ENCODE results near the gene PRELP.

The PRELP gene

DNA sequence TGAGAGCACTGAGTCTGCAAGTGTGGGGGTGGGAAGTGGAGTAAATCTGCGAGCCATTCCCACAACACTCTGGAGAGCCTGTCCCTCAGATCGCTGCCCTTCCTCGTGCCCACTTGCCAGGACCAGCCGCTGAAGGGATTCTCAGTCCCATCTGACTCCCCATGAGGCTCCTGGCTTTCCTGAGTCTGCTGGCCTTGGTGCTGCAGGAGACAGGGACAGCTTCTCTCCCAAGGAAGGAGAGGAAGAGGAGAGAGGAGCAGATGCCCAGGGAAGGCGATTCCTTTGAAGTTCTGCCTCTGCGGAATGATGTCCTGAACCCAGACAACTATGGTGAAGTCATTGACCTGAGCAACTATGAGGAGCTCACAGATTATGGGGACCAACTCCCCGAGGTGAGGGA is 20.2 kb downstream of the PRELP start:
- no peak for FAIRE-seq
- no peak for DNase-seq (ENCODE audit: insufficient read length, low spot score)
- TF ChIP-seq, protein P1, sequence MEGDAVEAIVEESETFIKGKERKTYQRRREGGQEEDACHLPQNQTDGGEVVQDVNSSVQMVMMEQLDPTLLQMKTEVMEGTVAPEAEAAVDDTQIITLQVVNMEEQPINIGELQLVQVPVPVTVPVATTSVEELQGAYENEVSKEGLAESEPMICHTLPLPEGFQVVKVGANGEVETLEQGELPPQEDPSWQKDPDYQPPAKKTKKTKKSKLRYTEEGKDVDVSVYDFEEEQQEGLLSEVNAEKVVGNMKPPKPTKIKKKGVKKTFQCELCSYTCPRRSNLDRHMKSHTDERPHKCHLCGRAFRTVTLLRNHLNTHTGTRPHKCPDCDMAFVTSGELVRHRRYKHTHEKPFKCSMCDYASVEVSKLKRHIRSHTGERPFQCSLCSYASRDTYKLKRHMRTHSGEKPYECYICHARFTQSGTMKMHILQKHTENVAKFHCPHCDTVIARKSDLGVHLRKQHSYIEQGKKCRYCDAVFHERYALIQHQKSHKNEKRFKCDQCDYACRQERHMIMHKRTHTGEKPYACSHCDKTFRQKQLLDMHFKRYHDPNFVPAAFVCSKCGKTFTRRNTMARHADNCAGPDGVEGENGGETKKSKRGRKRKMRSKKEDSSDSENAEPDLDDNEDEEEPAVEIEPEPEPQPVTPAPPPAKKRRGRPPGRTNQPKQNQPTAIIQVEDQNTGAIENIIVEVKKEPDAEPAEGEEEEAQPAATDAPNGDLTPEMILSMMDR (IDR thresholded peaks at IDR 0.05; ENCODE audit: insufficient read depth, missing control alignments): no peak

DNA sequence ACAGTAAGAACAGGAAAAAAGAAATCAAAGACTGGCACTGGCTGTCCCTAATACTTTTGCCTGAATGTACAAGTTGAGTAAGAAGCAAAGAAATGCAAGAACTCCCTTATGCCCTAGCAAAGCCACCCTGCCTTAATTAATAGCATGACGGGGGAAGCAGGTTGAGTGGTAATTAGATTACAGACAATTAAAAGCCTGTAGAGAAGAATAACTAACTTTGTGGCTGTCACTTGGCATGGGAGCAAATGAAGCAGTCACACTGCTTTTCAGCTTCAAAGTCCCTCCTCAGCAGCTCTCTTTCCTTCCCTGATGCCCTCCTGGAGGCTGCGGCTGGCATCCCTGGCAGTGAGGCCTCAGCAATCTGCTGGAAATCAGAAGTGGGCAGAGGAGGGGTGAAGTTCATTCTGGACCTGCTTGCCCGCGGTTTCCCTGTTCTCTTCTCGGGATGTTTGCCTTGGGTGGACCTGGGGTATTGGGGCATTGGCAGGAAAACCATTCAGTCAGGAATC is 21.7 kb downstream of the PRELP start:
- TF ChIP-seq, protein P1 (IDR thresholded peaks at IDR 0.05; ENCODE audit: insufficient read depth, missing control alignments): no peak
- no peak for DNase-seq (ENCODE audit: insufficient read length, low spot score)
- no peak for FAIRE-seq

DNA sequence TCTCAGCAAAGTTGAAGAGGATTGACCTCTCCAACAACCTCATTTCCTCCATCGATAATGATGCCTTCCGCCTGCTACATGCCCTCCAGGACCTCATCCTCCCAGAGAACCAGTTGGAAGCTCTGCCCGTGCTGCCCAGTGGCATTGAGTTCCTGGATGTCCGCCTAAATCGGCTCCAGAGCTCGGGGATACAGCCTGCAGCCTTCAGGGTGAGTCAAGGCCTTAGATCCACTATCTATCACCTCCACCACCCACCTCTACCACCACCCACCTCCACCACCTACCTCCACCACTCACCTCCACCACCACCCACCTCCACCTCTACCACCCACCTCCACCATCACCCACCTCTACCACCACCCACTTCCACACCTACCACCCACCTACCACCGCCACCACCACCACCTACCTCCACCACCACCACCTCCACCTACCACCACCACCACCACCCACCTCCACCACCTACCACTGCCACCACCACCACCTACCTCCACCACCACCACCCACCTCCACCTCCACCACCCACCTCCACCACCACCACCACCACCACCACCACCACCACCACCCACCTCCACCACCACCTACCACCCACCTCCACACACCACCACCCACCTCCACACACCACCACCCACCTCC is 24.2 kb downstream of the PRELP start:
- TF ChIP-seq, protein P1 (IDR thresholded peaks at IDR 0.05; ENCODE audit: insufficient read depth, missing control alignments): no peak
- DNase-seq (ENCODE audit: insufficient read length, low spot score) (no peak), FAIRE-seq (no peak)

DNA sequence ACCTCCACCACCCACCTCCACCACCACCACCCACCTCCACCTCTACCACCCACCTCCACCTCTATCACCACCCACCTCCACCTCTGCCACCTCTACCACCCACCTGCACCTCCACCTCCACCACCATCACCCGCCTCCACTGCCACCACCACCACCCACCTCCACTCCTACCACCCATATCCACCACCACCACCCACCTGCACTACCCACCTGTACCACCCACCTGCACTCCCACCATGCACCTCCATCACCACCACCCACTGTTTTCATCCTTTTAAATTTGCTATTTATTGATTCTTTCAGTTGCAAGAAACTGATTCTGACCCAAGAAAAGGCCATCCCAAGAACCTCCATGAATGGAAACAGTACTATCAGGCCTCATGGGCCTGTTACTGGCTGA is 24.7 kb downstream of the PRELP start:
- DNase-seq (ENCODE audit: insufficient read length, low spot score) (no peak), FAIRE-seq (no peak)
- TF ChIP-seq, protein P1 (IDR thresholded peaks at IDR 0.05; ENCODE audit: insufficient read depth, missing control alignments): no peak

DNA sequence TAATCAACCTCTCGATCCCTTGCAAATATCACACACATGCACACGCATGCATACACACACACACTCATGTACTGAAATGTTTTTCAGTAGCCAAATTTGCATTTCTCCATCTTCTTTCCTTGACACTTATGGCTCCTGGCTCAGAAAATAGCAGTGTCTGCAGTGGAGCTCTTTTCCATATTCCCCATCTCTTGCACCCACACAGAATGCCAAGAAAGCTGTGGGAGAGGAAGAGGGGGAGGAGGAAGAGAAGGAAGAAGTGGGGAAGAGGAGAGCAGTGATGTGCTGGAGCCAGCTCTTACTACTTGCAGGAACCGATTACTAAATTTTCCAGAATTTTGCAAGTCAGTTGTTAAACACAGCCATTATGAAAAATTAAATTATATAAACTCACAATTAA is 28.2 kb downstream of the PRELP start:
- TF ChIP-seq, protein P1 (IDR thresholded peaks at IDR 0.05; ENCODE audit: insufficient read depth, missing control alignments): no peak
- FAIRE-seq: no peak
- DNase-seq (ENCODE audit: insufficient read length, low spot score): no peak

DNA sequence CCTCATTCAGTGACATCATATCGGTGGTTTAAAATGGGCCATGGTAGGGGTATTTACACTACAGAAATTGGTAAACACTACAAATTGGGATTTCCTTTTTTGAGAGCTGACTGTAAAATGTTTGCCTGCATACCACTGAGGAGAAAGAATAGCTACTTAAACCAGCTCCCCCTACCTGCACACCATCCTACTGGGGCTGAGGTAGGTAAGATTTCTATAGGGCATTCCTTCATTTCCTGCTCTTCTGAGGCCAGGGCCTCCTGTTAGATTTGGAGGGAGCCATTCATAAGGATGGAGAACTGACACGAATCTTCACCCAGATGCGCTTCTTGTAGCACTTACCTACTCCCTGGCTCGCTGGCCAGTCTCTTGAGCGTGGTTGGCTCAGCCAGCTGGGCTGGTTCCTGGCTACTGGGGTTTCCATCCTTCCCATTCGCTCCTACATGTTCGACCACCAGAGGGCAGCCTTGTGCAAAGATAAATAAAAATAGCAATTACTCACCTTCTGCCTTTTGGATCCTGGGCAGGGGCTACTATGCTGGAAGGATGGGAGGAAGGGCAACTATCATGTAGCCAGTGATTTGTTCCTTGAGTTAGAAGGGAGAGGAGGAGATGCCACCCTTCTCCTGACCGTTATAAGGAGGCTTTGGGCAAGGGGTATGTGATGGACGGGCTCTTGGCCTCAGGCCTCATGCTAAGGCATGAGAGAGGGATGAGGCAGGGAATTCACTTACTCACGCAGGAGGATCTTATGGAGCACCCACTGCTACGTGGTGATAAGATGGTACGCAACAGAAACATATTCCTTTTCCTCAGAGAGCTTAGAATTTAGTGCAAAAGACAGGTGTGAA is 29.0 kb downstream of the PRELP start:
- TF ChIP-seq, protein P1 (IDR thresholded peaks at IDR 0.05; ENCODE audit: insufficient read depth, missing control alignments): peak; percentile 98
- DNase-seq (ENCODE audit: insufficient read length, low spot score) (peak; percentile 93), FAIRE-seq (peak; percentile 79)

Data from D721Med (cell line).